IPS DF 6.9 (cell line): ENCODE measurements around the gene BPI.

Experiments
- DNase-seq: peaks from one replicate; pipeline ENCODE4 v3.0.0-alpha.2; 2013; ENCODE audit warnings: low read depth, low spot score
- H3K27ac ChIP-seq: one replicate; pipeline ENCODE4 v1.5.1; 2013; ENCODE audit warnings: low read length, control low read depth
- H3K27me3 ChIP-seq: 2 replicates; pipeline ENCODE4 v1.6.1; 2013; ENCODE audit warnings: mild to moderate bottlenecking, low read length; ENCODE audit not compliant: control insufficient read depth, insufficient read depth
- H3K36me3 ChIP-seq: 2 replicates; pipeline ENCODE4 v1.6.1; 2013; ENCODE audit warnings: low read length; ENCODE audit not compliant: control insufficient read depth, insufficient read depth
- H3K4me1 ChIP-seq: 2 replicates; pipeline ENCODE4 v1.6.1; 2013; ENCODE audit warnings: low read length; ENCODE audit not compliant: control insufficient read depth, insufficient read depth
- H3K4me3 ChIP-seq: 2 replicates; pipeline ENCODE4 v1.5.1; 2013; ENCODE audit warnings: mild to moderate bottlenecking, low read length
- H3K9me3 ChIP-seq: 2 replicates; pipeline ENCODE4 v1.6.1; 2013; ENCODE audit warnings: low read length, inconsistent platforms; ENCODE audit not compliant: control insufficient read depth, insufficient read depth
- WGBS: extraction: QIAGEN DNeasy Blood & Tissue Kit; methylation state at CpG from one replicate; pipeline ENCODE4 v1.1.7; 2013; ENCODE audit warnings: mixed read lengths, missing lambda C conversion rate; ENCODE audit not compliant: insufficient read length, insufficient coverage; 5-methylcytosine and 5-hydroxymethylcytosine counted together

BPI gene

DNA sequence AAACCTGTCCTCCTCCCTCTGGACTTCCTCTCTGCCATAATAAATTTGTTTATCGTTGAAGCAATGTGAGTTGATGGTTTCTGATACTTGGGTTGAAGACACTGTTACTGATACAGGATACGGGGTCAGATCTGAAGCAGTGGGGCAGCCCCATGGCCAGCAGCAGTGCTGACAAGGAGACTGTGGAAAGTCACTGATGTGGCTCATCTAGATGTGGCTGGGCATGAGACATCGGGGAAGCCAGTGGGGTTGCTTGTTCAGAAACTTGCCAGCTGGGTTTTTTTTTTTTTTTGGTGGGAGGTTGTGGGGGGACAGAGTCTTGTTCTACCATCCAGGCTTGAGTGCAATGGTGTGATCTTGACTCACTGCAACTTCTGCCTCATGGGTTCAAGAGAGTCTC is 2.6 kb upstream of the BPI start:
- no peak for DNase-seq
- H3K4me3 ChIP-seq = no peak overlapping the region
- no peaks in the 10 kb centered on the region for H3K36me3 ChIP-seq
- WGBS = no CpG with 5 or more reads among the region's 3 CpGs
- H3K27ac ChIP-seq = no peak overlapping the region
- H3K4me1 ChIP-seq = peaks cover 3% of the 10 kb centered on the region
- no peaks in the 10 kb centered on the region for H3K27me3 ChIP-seq
- no peaks in the 10 kb centered on the region for H3K9me3 ChIP-seq

DNA sequence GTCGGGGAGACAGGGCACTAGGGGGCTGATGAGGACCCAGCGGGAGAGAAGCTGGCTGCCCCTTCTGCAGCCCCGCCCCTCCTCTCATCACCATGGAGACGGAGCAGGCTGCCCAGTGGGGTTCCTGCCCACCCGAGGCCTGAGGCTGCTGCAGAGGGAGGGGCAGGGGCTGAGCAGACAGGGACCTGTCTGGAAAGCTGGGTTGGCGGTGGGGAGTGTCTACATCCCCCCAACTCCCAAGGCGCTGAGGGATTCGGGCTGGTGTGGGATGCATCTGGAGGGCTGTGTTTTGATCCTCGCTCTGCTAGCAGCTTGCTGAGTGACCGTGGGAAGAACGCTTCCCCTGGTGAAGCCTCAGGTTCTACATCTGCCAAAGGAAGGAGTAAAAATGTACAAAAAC is 1.2 kb upstream of the BPI start:
- DNase-seq = no peak
- no peaks in the 10 kb centered on the region for H3K9me3 ChIP-seq
- H3K27ac ChIP-seq = no peak overlapping the region
- H3K36me3 ChIP-seq = no peaks in the 10 kb centered on the region
- H3K4me1 ChIP-seq = peaks cover 3% of the 10 kb centered on the region
- H3K4me3 ChIP-seq = no peak overlapping the region
- no peaks in the 10 kb centered on the region for H3K27me3 ChIP-seq
- WGBS = no CpG with 5 or more reads among the region's 11 CpGs

DNA sequence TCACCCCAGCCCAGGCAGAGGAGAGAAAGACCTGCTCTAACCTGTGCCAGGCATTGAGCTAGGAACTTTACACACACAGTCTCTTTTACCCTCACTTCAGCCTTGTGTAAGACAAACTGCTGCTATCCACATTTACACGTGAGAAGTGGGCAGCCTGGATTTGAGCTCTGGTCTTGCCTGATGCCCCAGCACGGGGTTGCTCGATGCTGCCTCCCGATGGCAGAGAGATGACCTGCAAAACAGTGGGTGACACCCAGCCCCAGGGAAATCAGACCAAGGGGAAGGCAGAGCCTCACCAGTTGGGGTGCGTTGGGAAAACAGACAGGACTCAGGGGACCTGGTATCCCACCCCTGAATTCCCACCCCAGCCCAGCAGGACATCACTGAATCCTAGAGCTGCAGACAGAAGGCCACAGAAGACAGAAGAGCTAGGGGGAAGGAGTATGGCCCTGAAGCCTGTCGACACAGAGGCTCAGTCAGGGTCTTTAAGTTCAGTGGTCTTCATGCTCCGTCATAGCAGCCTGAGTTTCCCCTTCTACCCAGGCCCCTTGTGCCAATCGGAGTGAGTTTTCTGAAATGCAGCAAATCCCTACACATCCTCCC is 990 bp downstream of the BPI start:
- Histone ChIP-seq H3K9me3 (no peaks in the 10 kb centered on the region), H3K4me3 (no peak overlapping the region), H3K27me3 (no peaks in the 10 kb centered on the region), H3K4me1 (peaks cover under 1% of the 10 kb centered on the region), H3K36me3 (no peaks in the 10 kb centered on the region), H3K27ac (no peak overlapping the region)
- no CpG with 5 or more reads among the region's 8 CpGs for WGBS
- DNase-seq = no peak

DNA sequence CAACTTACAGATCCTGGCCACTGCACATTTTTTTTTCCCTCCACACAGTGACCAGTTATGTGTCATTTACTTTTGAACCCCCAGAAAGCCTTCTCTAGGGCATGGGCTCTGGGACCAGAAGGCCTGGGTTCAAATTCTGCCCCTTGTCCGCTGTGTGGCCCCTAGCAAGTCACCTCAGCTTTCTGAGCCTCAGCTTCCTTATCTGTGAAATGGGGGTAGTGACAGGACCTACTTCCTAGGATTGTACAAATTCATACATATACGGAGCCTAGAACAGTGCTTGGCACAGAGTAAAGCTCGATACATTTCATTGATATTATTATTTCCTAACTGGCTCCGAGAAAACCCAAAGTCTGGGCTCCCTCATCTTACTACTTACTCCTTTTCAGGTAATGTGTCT is 1.6 kb downstream of the BPI start:
- Histone ChIP-seq H3K4me3 (no peak overlapping the region), H3K9me3 (no peaks in the 10 kb centered on the region), H3K4me1 (no peaks in the 10 kb centered on the region), H3K36me3 (no peaks in the 10 kb centered on the region), H3K27me3 (no peaks in the 10 kb centered on the region), H3K27ac (no peak overlapping the region)
- WGBS = no CpG with 5 or more reads among the region's 4 CpGs
- no peak for DNase-seq

- no peaks in the 10 kb centered on the region for H3K4me1 ChIP-seq
- no peaks in the 10 kb centered on the region for H3K9me3 ChIP-seq
- no peaks in the 10 kb centered on the region for H3K27me3 ChIP-seq
- WGBS = no CpG with 5 or more reads among the region's 6 CpGs
- H3K27ac ChIP-seq = no peak overlapping the region
- no peak for DNase-seq
- H3K4me3 ChIP-seq = no peak overlapping the region
- H3K36me3 ChIP-seq = no peaks in the 10 kb centered on the region
These were observed 2.4 kb downstream of the BPI start for GRCh38 chr20:38306379-38306778.

DNA sequence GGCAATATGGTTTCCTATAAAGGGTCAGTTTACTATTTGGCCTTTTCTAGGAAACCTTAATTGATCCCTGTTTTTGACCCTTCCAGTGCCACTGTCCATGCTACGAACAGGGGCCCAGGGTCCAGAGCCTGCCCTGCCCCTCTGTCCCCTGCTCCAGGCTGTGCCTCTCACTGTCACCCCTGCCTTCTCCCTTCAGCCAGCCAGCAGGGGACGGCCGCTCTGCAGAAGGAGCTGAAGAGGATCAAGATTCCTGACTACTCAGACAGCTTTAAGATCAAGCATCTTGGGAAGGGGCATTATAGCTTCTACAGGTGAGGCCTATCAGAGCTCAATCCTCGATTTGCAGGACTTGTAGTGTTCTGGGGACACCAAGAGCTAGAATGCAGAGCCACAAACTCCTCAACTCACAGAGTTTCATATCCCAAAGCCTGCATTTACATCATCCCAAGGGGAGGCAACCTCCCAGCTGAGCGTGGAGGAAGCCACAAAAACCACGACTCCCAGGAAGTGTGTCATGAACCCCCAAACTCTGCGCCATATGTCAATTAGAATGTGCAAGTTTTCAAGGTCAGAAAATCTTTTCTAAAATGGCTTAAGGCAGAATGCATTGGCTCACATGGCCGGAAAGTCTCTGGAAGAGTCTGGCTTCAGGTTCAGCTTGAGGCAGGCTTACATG is 3.6 kb downstream of the BPI start:
- no peak for DNase-seq
- no peaks in the 10 kb centered on the region for H3K36me3 ChIP-seq
- no peak overlapping the region for H3K4me3 ChIP-seq
- H3K9me3 ChIP-seq = no peaks in the 10 kb centered on the region
- no CpG with 5 or more reads among the region's 8 CpGs for WGBS
- H3K27ac ChIP-seq = no peak overlapping the region
- no peaks in the 10 kb centered on the region for H3K4me1 ChIP-seq
- no peaks in the 10 kb centered on the region for H3K27me3 ChIP-seq

DNA sequence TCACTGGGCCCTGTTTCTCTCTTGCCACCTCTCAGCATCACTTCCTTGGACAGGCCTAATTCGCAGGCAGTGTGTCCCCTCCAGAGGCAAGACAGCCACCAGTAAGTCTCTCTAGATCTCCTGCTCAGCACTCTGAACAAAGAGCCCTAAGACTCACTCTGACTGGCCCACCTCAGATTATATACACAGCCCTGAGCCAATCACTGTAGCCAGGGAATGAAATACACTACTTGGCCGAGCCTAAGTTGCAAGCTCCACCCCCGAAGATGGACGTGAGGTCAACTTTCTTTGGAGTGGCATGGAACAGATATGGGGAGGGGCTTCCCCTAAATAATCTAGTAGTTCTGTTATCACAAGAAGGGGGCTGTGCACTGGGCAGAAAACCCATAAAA is 4.1 kb downstream of the BPI start:
- Histone ChIP-seq H3K4me1 (no peaks in the 10 kb centered on the region), H3K27me3 (no peaks in the 10 kb centered on the region), H3K27ac (no peak overlapping the region), H3K36me3 (no peaks in the 10 kb centered on the region), H3K9me3 (no peaks in the 10 kb centered on the region), H3K4me3 (no peak overlapping the region)
- no peak for DNase-seq
- no CpG with 5 or more reads among the region's 4 CpGs for WGBS

GRCh38 chr20:38308447-38308846 is 4.5 kb downstream of the BPI start:
- no peaks in the 10 kb centered on the region for H3K4me1 ChIP-seq
- H3K4me3 ChIP-seq = no peak overlapping the region
- H3K9me3 ChIP-seq = no peaks in the 10 kb centered on the region
- H3K27me3 ChIP-seq = no peaks in the 10 kb centered on the region
- H3K36me3 ChIP-seq = no peaks in the 10 kb centered on the region
- no peak for DNase-seq
- no peak overlapping the region for H3K27ac ChIP-seq
- WGBS = no CpG with 5 or more reads among the region's 1 CpG

- Histone ChIP-seq H3K4me1 (no peaks in the 10 kb centered on the region), H3K36me3 (no peaks in the 10 kb centered on the region), H3K9me3 (no peaks in the 10 kb centered on the region), H3K27ac (no peak overlapping the region), H3K4me3 (no peak overlapping the region), H3K27me3 (no peaks in the 10 kb centered on the region)
- no CpG with 5 or more reads among the region's 3 CpGs for WGBS
- DNase-seq = no peak
These were observed 7.1 kb downstream of the BPI start for GRCh38 chr20:38311091-38311490.

- no peak overlapping the region for H3K27ac ChIP-seq
- H3K9me3 ChIP-seq = no peaks in the 10 kb centered on the region
- no peak overlapping the region for H3K4me3 ChIP-seq
- H3K27me3 ChIP-seq = no peaks in the 10 kb centered on the region
- DNase-seq = no peak
- no CpG with 5 or more reads among the region's 3 CpGs for WGBS
- H3K4me1 ChIP-seq = no peaks in the 10 kb centered on the region
- no peaks in the 10 kb centered on the region for H3K36me3 ChIP-seq
These were observed 7.5 kb downstream of the BPI start for GRCh38 chr20:38311491-38311890.

- Histone ChIP-seq H3K27me3 (no peaks in the 10 kb centered on the region), H3K27ac (no peak overlapping the region), H3K4me1 (no peaks in the 10 kb centered on the region), H3K36me3 (no peaks in the 10 kb centered on the region), H3K4me3 (no peak overlapping the region), H3K9me3 (no peaks in the 10 kb centered on the region)
- WGBS = 100% methylated on average over 2 of the region's 2 CpGs
- no peak for DNase-seq
These were observed 9.7 kb downstream of the BPI start for GRCh38 chr20:38313676-38314075.
